Urothelium cell line (cell line): ENCODE measurements around the gene NCEH1.
"Not testable (repeated sequence)": the region's sequence is repeated elsewhere in the genome, so short reads cannot be mapped to it uniquely, and the experiment has no call there.

Experiments used
- DNase-seq: peaks from one replicate; pipeline ENCODE4 v3.0.0; 2011; ENCODE audit warnings: low spot score, mixed read lengths
- FAIRE-seq: peaks from 2 replicates; lab custom pipeline; 2011; peaks lifted over from hg19 to GRCh38; lab: Jason Lieb, UNC

Gene NCEH1

GRCh38 chr3:172680684-172681083 lies 30.2 kb downstream of the NCEH1 start:
- DNase-seq (no peak), FAIRE-seq (no peak)

- no peak for DNase-seq
- FAIRE-seq: no peak
Measured at GRCh38 chr3:172679599-172679998, 31.3 kb downstream of the NCEH1 start.

GRCh38 chr3:172678068-172678467 lies 32.8 kb downstream of the NCEH1 start:
- FAIRE-seq: no peak
- no peak for DNase-seq

- DNase-seq: no peak
- no peak for FAIRE-seq
Measured at GRCh38 chr3:172676196-172676922, 34.5 kb downstream of the NCEH1 start.

- FAIRE-seq (no peak), DNase-seq (peak; percentile 22)
Measured at GRCh38 chr3:172675441-172676193, 35.2 kb downstream of the NCEH1 start.

- no peak for FAIRE-seq
Measured at GRCh38 chr3:172673210-172673679, 37.6 kb downstream of the NCEH1 start.

GRCh38 chr3:172669021-172669420 lies 41.8 kb downstream of the NCEH1 start:
- no peak for FAIRE-seq

More at GRCh38 chr3:172673210-172673679, 37.6 kb downstream of the NCEH1 start:
- DNase-seq: peak; percentile 44

GRCh38 chr3:172666873-172667694 lies 43.8 kb downstream of the NCEH1 start:
- DNase-seq (peak; percentile 53), FAIRE-seq (no peak)

More at GRCh38 chr3:172669021-172669420, 41.8 kb downstream of the NCEH1 start:
- no peak for DNase-seq

- DNase-seq (no peak), FAIRE-seq (no peak)
Measured at GRCh38 chr3:172666181-172666872, 44.5 kb downstream of the NCEH1 start.

- not testable (repeated sequence) for FAIRE-seq, DNase-seq
Measured at GRCh38 chr3:172665510-172665909, 45.4 kb downstream of the NCEH1 start.

GRCh38 chr3:172660421-172660820 lies 50.4 kb downstream of the NCEH1 start:
- not testable (repeated sequence) for FAIRE-seq, DNase-seq

- DNase-seq: no peak
- FAIRE-seq: no peak
Measured at GRCh38 chr3:172659246-172660002, 51.4 kb downstream of the NCEH1 start.

GRCh38 chr3:172658344-172659245 lies 52.3 kb downstream of the NCEH1 start:
- FAIRE-seq: no peak
- DNase-seq: peak; percentile 65

- DNase-seq: no peak
- FAIRE-seq: no peak
Measured at GRCh38 chr3:172656602-172657001, 54.3 kb downstream of the NCEH1 start.

- no peak for FAIRE-seq
- no peak for DNase-seq
Measured at GRCh38 chr3:172655388-172655787, 55.5 kb downstream of the NCEH1 start.

GRCh38 chr3:172654470-172654869 lies 56.4 kb downstream of the NCEH1 start:
- no peak for FAIRE-seq
- no peak for DNase-seq

- DNase-seq: no peak
- FAIRE-seq: no peak
Measured at GRCh38 chr3:172653004-172653572, 57.8 kb downstream of the NCEH1 start.

GRCh38 chr3:172651936-172652625 lies 58.8 kb downstream of the NCEH1 start:
- DNase-seq: no peak
- no peak for FAIRE-seq
